CD4-positive, alpha-beta memory T cell (primary cell): ENCODE data around the gene TPCN1. TPM values are rescaled to one million over a fixed set of nuclear protein-coding genes. Genes with fewer than 3 reads are reported as not detected.

Experiments used
- CTCF ChIA-PET: fragments of 350-600 bp; sonication (Branson Sonifier 250); formaldehyde crosslinking; loops from one replicate; lab custom pipeline; 2021; ENCODE audit warnings: inconsistent platforms; ENCODE audit not compliant: partially characterized antibody; lab: Charles Lee
- POLR2A ChIA-PET: fragments of 350-600 bp; sonication (Branson Sonifier 250); formaldehyde crosslinking; loops from one replicate; lab custom pipeline; 2021; ENCODE audit not compliant: partially characterized antibody; lab: Charles Lee
- DNase-seq, 5 donors: peaks; one replicate each; pipeline versions ENCODE4 v3.0.0 to v3.0.0-alpha.2; 2020 to 2022; ENCODE audit warnings: mixed read lengths in 1 of 5
- H3K27ac ChIP-seq: one replicate; pipeline ENCODE4 v1.7.0; 2013; ENCODE audit warnings: low read depth, low read length
- H3K27me3 ChIP-seq: 2 replicates; pipeline ENCODE4 v1.7.0; 2013; ENCODE audit warnings: mild to moderate bottlenecking, low read length, moderate library complexity; ENCODE audit not compliant: insufficient read depth
- H3K36me3 ChIP-seq: 2 replicates; pipeline ENCODE4 v1.7.0; 2013; ENCODE audit warnings: mild to moderate bottlenecking, low read length, moderate library complexity; ENCODE audit not compliant: insufficient read depth
- H3K4me1 ChIP-seq: 2 replicates; pipeline ENCODE4 v1.7.0; 2013; ENCODE audit warnings: mild to moderate bottlenecking, low read length, moderate library complexity; ENCODE audit not compliant: insufficient read depth
- H3K4me3 ChIP-seq, 2 donors: one replicate each; pipeline ENCODE4 v1.7.0; 2013; ENCODE audit warnings: low read length in 2 of 2, mild to moderate bottlenecking in 1 of 2
- H3K9me3 ChIP-seq, 2 donors: one replicate each; pipeline ENCODE4 v1.7.0; 2013; ENCODE audit warnings: low read length in 2 of 2, control low read depth in 1 of 2; ENCODE audit not compliant: control insufficient read depth in 1 of 2
- H3K27ac Mint-ChIP-seq, 7 donors: one replicate each; pipeline ENCODE4 v1.8.0; 2020 to 2021; ENCODE audit warnings: mixed read lengths in 7 of 7, mild to moderate bottlenecking in 6 of 7, inconsistent platforms in 3 of 7, moderate library complexity in 3 of 7
- H3K27me3 Mint-ChIP-seq, 2 donors: one replicate each; pipeline ENCODE4 v1.8.0; 2020 to 2021; ENCODE audit warnings: mixed read lengths in 2 of 2
- H3K36me3 Mint-ChIP-seq, 2 donors: one replicate each; pipeline ENCODE4 v1.8.0; 2020 to 2021; ENCODE audit warnings: mixed read lengths in 2 of 2, inconsistent platforms in 1 of 2, mild to moderate bottlenecking in 1 of 2
- H3K4me1 Mint-ChIP-seq, 4 donors: one replicate each; pipeline ENCODE4 v1.8.0; 2020 to 2021; ENCODE audit warnings: mixed read lengths in 4 of 4, mild to moderate bottlenecking in 1 of 4
- H3K4me3 Mint-ChIP-seq, 8 donors: one replicate each; pipeline ENCODE4 v1.8.0; 2020 to 2021; ENCODE audit warnings: mixed read lengths in 8 of 8, mild to moderate bottlenecking in 7 of 8, moderate library complexity in 6 of 8, inconsistent platforms in 3 of 8
- H3K9me3 Mint-ChIP-seq, 8 donors: one replicate each; pipeline ENCODE4 v1.8.0; 2020 to 2021; ENCODE audit warnings: mixed read lengths in 8 of 8, mild to moderate bottlenecking in 5 of 8, inconsistent platforms in 3 of 8, moderate library complexity in 1 of 8
- intact Hi-C: fragments of 100-400 bp; cut with micrococcal nuclease; formaldehyde crosslinking; loops from one replicate; pipeline ENCODE4 v1.15.1; 2023
- polyA plus RNA-seq, 2 donors: library from polyadenylated mRNA; unstranded; fragments of 300-500 nt; fragmentation: Illumina TruSeq; gene quantifications; one replicate each; pipeline ENCODE4 v1.2.3, GENCODE V29; 2021
- total RNA-seq, 2 experiments: library from RNA; stranded (reverse); gene quantifications; one replicate each; pipeline ENCODE4 v1.2.3, GENCODE V29; 2021

TPCN1 gene
- total and polyA plus RNA-seq, 4 experiments from 2014 or later, result 8.5 to 94.2 (median 49.9) TPM

GRCh38 chr12:113305281-113305856, 84.1 kb downstream of the TPCN1 start:
- H3K9me3 ChIP-seq, result no peaks in the 10 kb centered on the region
- DNase-seq, result no peak
- no peaks in the 10 kb centered on the region for H3K27me3 ChIP-seq
- Mint-ChIP-seq H3K36me3 (peaks cover 28 to 63% of the 10 kb centered on the region in 2 donors), H3K27me3 (no peaks in the 10 kb centered on the region), H3K4me1 (peaks cover 5 to 12% (median 9%) of the 10 kb centered on the region in 4 donors), H3K4me3 (no peak overlapping the region), H3K27ac (no peak overlapping the region), H3K9me3 (no peaks in the 10 kb centered on the region)
- peaks cover 9% of the 10 kb centered on the region for H3K4me1 ChIP-seq
- no peak overlapping the region for H3K27ac ChIP-seq
- peaks cover 33% of the 10 kb centered on the region for H3K36me3 ChIP-seq
- ChIA-PET CTCF (interaction anchor here (0.6 kb wide), 1 partner anchor 23 kb away, joined by 3 read pairs; no protein-coding TSS in a partner anchor), POLR2A (no interaction called here)
- intact Hi-C loops, result no loop called here
- no peak overlapping the region for H3K4me3 ChIP-seq

- Histone ChIP-seq H3K36me3 (peaks cover 39% of the 10 kb centered on the region), H3K27me3 (no peaks in the 10 kb centered on the region), H3K27ac (no peak overlapping the region), H3K4me3 (no peak overlapping the region), H3K4me1 (peaks cover 9% of the 10 kb centered on the region), H3K9me3 (no peaks in the 10 kb centered on the region)
- no peaks in the 10 kb centered on the region for H3K27me3 Mint-ChIP-seq
- CTCF ChIA-PET, result no interaction called here
- H3K4me1 Mint-ChIP-seq, result peaks cover 4 to 12% (median 10%) of the 10 kb centered on the region in 4 donors
- peaks cover 35 to 66% of the 10 kb centered on the region in 2 donors for H3K36me3 Mint-ChIP-seq
- no peak overlapping the region for H3K4me3 Mint-ChIP-seq
- H3K9me3 Mint-ChIP-seq, result no peaks in the 10 kb centered on the region
- intact Hi-C loops, result no loop called here
- POLR2A ChIA-PET, result no interaction called here
- no peak for DNase-seq
- H3K27ac Mint-ChIP-seq, result peak overlapping the region in 1 of 7 donors; percentile 78
These were observed 85.1 kb downstream of the TPCN1 start for GRCh38 chr12:113306382-113306781.

GRCh38 chr12:113310489-113310888, 89.2 kb downstream of the TPCN1 start:
- intact Hi-C loops, result loop anchor here (5.0 kb wide), 1 partner anchor 263 kb away; no protein-coding TSS in a partner anchor
- H3K27ac Mint-ChIP-seq, result peak overlapping the region in 4 of 7 donors; percentile 27 to 67 (median 54)
- DNase-seq, result no peak
- ChIA-PET CTCF (interaction anchor here (0.7 to 3.3 kb wide), 6 partner anchors 9 to 115 kb away, joined by 3 to 13 read pairs (median 4); partner anchors contain the start of gene SLC8B1), POLR2A (interaction anchor here (1.7 kb wide), 1 partner anchor 21 kb away, joined by 5 read pairs; no protein-coding TSS in a partner anchor)
- H3K9me3 Mint-ChIP-seq, result no peaks in the 10 kb centered on the region
- no peak overlapping the region for H3K4me3 Mint-ChIP-seq
- H3K27me3 Mint-ChIP-seq, result no peaks in the 10 kb centered on the region
- peaks cover 45 to 68% of the 10 kb centered on the region in 2 donors for H3K36me3 Mint-ChIP-seq
- Histone ChIP-seq H3K27ac (no peak overlapping the region), H3K27me3 (no peaks in the 10 kb centered on the region), H3K9me3 (no peaks in the 10 kb centered on the region), H3K4me3 (no peak overlapping the region), H3K4me1 (no peaks in the 10 kb centered on the region), H3K36me3 (peaks cover 47% of the 10 kb centered on the region)
- H3K4me1 Mint-ChIP-seq, result peaks cover 0 to 2% (median 0%) of the 10 kb centered on the region in 4 donors

- intact Hi-C loops, result loop anchor here (5.0 kb wide), 1 partner anchor 267 kb away; no protein-coding TSS in a partner anchor
- Mint-ChIP-seq H3K27me3 (no peaks in the 10 kb centered on the region), H3K4me3 (no peak overlapping the region), H3K27ac (peak overlapping the region in 3 of 7 donors; percentile 67 to 85 (median 70)), H3K9me3 (no peaks in the 10 kb centered on the region), H3K36me3 (peaks cover 53 to 78% of the 10 kb centered on the region in 2 donors), H3K4me1 (peaks cover 0 to 4% (median under 1%) of the 10 kb centered on the region in 4 donors)
- DNase-seq, result no peak
- Histone ChIP-seq H3K9me3 (no peaks in the 10 kb centered on the region), H3K36me3 (peaks cover 57% of the 10 kb centered on the region), H3K4me3 (no peak overlapping the region), H3K4me1 (no peaks in the 10 kb centered on the region), H3K27me3 (no peaks in the 10 kb centered on the region), H3K27ac (no peak overlapping the region)
- ChIA-PET CTCF (no interaction called here), POLR2A (no interaction called here)
These were observed 92.9 kb downstream of the TPCN1 start for GRCh38 chr12:113314121-113314529.

GRCh38 chr12:113315358-113315757, 94.1 kb downstream of the TPCN1 start:
- POLR2A ChIA-PET, result no interaction called here
- Mint-ChIP-seq H3K4me3 (no peak overlapping the region), H3K9me3 (no peaks in the 10 kb centered on the region), H3K36me3 (peaks cover 61 to 79% of the 10 kb centered on the region in 2 donors), H3K27ac (peak overlapping the region in 1 of 7 donors; percentile 29), H3K27me3 (no peaks in the 10 kb centered on the region), H3K4me1 (peaks cover 0 to 4% (median under 1%) of the 10 kb centered on the region in 4 donors)
- Histone ChIP-seq H3K27ac (no peak overlapping the region), H3K36me3 (peaks cover 62% of the 10 kb centered on the region), H3K4me3 (no peak overlapping the region), H3K4me1 (no peaks in the 10 kb centered on the region), H3K27me3 (no peaks in the 10 kb centered on the region), H3K9me3 (no peaks in the 10 kb centered on the region)
- CTCF ChIA-PET, result interaction anchor here (0.5 to 1.2 kb wide), 2 partner anchors 16 to 110 kb away, joined by 3 read pairs; no protein-coding TSS in a partner anchor
- intact Hi-C loops, result no loop called here
- DNase-seq, result no peak

- no peaks in the 10 kb centered on the region for H3K9me3 ChIP-seq
- intact Hi-C loops, result no loop called here
- Mint-ChIP-seq H3K27me3 (no peaks in the 10 kb centered on the region), H3K27ac (no peak overlapping the region), H3K36me3 (peaks cover 56 to 77% of the 10 kb centered on the region in 2 donors), H3K4me1 (peaks cover 0 to 4% (median 0%) of the 10 kb centered on the region in 4 donors), H3K9me3 (no peaks in the 10 kb centered on the region), H3K4me3 (no peak overlapping the region)
- H3K36me3 ChIP-seq, result peaks cover 56% of the 10 kb centered on the region
- no peak overlapping the region for H3K27ac ChIP-seq
- no peaks in the 10 kb centered on the region for H3K4me1 ChIP-seq
- no peaks in the 10 kb centered on the region for H3K27me3 ChIP-seq
- DNase-seq, result no peak
- ChIA-PET POLR2A (no interaction called here), CTCF (interaction anchor here (1.2 kb wide), 1 partner anchor 109 kb away, joined by 3 read pairs; no protein-coding TSS in a partner anchor)
- H3K4me3 ChIP-seq, result no peak overlapping the region
These were observed 94.9 kb downstream of the TPCN1 start for GRCh38 chr12:113316155-113316554.

- no peaks in the 10 kb centered on the region for H3K4me1 ChIP-seq
- H3K9me3 ChIP-seq, result no peaks in the 10 kb centered on the region
- H3K4me3 ChIP-seq, result no peak overlapping the region
- no peak for DNase-seq
- H3K27ac ChIP-seq, result no peak overlapping the region
- POLR2A ChIA-PET, result no interaction called here
- intact Hi-C loops, result no loop called here
- H3K4me1 Mint-ChIP-seq, result peaks cover 0 to 4% (median 1%) of the 10 kb centered on the region in 4 donors
- H3K36me3 ChIP-seq, result peaks cover 60% of the 10 kb centered on the region
- H3K36me3 Mint-ChIP-seq, result peaks cover 58 to 78% of the 10 kb centered on the region in 2 donors
- no peak overlapping the region for H3K27ac Mint-ChIP-seq
- CTCF ChIA-PET, result no interaction called here
- H3K27me3 ChIP-seq, result no peaks in the 10 kb centered on the region
- no peak overlapping the region for H3K4me3 Mint-ChIP-seq
- no peaks in the 10 kb centered on the region for H3K27me3 Mint-ChIP-seq
- no peaks in the 10 kb centered on the region for H3K9me3 Mint-ChIP-seq
These were observed 95.9 kb downstream of the TPCN1 start for GRCh38 chr12:113317122-113317521.
